HepG2 (cell line): ENCODE data around the gene MXD1. TPM values are rescaled to one million over a fixed set of nuclear protein-coding genes. Genes with fewer than 3 reads are reported as not detected.
A peak's percentile ranks its signal among the peaks of the same experiment; 100 is the strongest.

ENCODE experiments used
- ARNT ChIP-seq: fragments of 450-650 bp; IDR thresholded peaks from 2 replicates; pipeline ENCODE4 v1.6.1; 2017
- CERS6 ChIP-seq: sonication (generic); formaldehyde crosslinking; IDR thresholded peaks from 2 replicates; pipeline ENCODE4 v1.5.0; 2020; ENCODE audit warnings: missing genetic modification reagents
- DR1 ChIP-seq: sonication (generic); formaldehyde crosslinking; IDR thresholded peaks from 2 replicates; pipeline ENCODE4 v1.8.0; 2021; ENCODE audit warnings: mild to moderate bottlenecking, missing genetic modification reagents, inconsistent platforms
- HIC2 ChIP-seq: sonication (generic); formaldehyde crosslinking; IDR thresholded peaks from 2 replicates; pipeline ENCODE4 v1.9.0; 2022; ENCODE audit warnings: low read depth, missing genetic modification reagents
- MAFG ChIP-seq: sonication (generic); formaldehyde crosslinking; IDR thresholded peaks from 2 replicates; pipeline ENCODE4 v1.5.1; 2020; ENCODE audit warnings: mild to moderate bottlenecking, missing genetic modification reagents
- MED13 ChIP-seq: sonication (generic); formaldehyde crosslinking; IDR thresholded peaks from 2 replicates; pipeline ENCODE4 v1.5.0; 2020; ENCODE audit warnings: missing genetic modification reagents
- NFKB2 ChIP-seq: sonication (generic); formaldehyde crosslinking; IDR thresholded peaks from 2 replicates; pipeline ENCODE4 v1.4.0; 2020; ENCODE audit warnings: missing genetic modification reagents, borderline replicate concordance
- SETDB1 ChIP-seq: sonication (generic); formaldehyde crosslinking; IDR thresholded peaks from 2 replicates; pipeline ENCODE4 v1.5.1; 2020; ENCODE audit warnings: missing genetic modification reagents, mild to moderate bottlenecking, borderline replicate concordance
- SUZ12 ChIP-seq: fragments of 150-350 bp; IDR thresholded peaks from 2 replicates; pipeline ENCODE4 v1.6.1; 2014; ENCODE audit warnings: low read depth, low read length
- TEAD2 ChIP-seq: sonication (generic); formaldehyde crosslinking; IDR thresholded peaks from 2 replicates; pipeline ENCODE4 v1.9.0; 2021; ENCODE audit warnings: missing genetic modification reagents
- THAP8 ChIP-seq: sonication (generic); formaldehyde crosslinking; IDR thresholded peaks from 2 replicates; pipeline ENCODE4 v1.5.1; 2020; ENCODE audit warnings: missing genetic modification reagents, mild to moderate bottlenecking, borderline replicate concordance
- ZBED4 ChIP-seq: sonication (generic); formaldehyde crosslinking; IDR thresholded peaks from 2 replicates; pipeline ENCODE4 v1.4.0; 2020; ENCODE audit warnings: missing genetic modification reagents, borderline replicate concordance
- ZBTB20 ChIP-seq: sonication (generic); formaldehyde crosslinking; IDR thresholded peaks from 2 replicates; pipeline ENCODE4 v1.8.1; 2023; ENCODE audit warnings: missing genetic modification reagents, low read depth, mild to moderate bottlenecking, borderline replicate concordance
- ZEB1 ChIP-seq: IDR thresholded peaks from 2 replicates; pipeline ENCODE4 v1.6.1; 2012; ENCODE audit warnings: mild to moderate bottlenecking, low read depth, inconsistent platforms; ENCODE audit not compliant: insufficient replicate concordance
- ZFP1 ChIP-seq: IDR thresholded peaks from 2 replicates; pipeline ENCODE4 v1.6.1; 2016
- ZMAT5 ChIP-seq: sonication (generic); formaldehyde crosslinking; IDR thresholded peaks from 2 replicates; pipeline ENCODE4 v1.5.0; 2020; ENCODE audit warnings: mild to moderate bottlenecking, low read depth, missing genetic modification reagents, borderline replicate concordance
- ZNF414 ChIP-seq: sonication (generic); formaldehyde crosslinking; IDR thresholded peaks from 2 replicates; pipeline ENCODE4 v1.5.0; 2020; ENCODE audit warnings: missing genetic modification reagents
- ZNF784 ChIP-seq: sonication (generic); formaldehyde crosslinking; IDR thresholded peaks from 2 replicates; pipeline ENCODE4 v1.5.1; 2020; ENCODE audit warnings: missing genetic modification reagents, mild to moderate bottlenecking, borderline replicate concordance
- polyA plus RNA-seq, 8 experiments: library from polyadenylated mRNA; depleted of rRNA in 3 of 8; stranded (reverse) in 7 of 8; unstranded in 1 of 8; fragments of >200 nt; fragmentation: Illumina TruSeq in 4 of 8; extraction: Trizol in 4 of 8; gene quantifications; 2 replicates each; pipeline versions ENCODE4 v1.2.1 to v1.2.3, GENCODE V29; 2011 to 2016; ENCODE audit warnings: low read depth in 4 of 8, missing spikeins in 1 of 8, mixed read lengths in 1 of 8; ENCODE audit not compliant: insufficient read depth in 1 of 8
- total RNA-seq, 5 experiments: library from RNA; depleted of rRNA; stranded (reverse); fragments of >200 nt; fragmentation: Illumina TruSeq; extraction: Trizol; gene quantifications; 2 replicates each; pipeline ENCODE4 v1.2.3, GENCODE V29; 2016; ENCODE audit warnings: low read depth in 1 of 5

The MXD1 gene
- total and polyA plus RNA-seq, 2 of the 13 experiments (the other 11 are each of a cell fraction or from before 2014, with no cell fraction given): 6.4 to 14.9 TPM

- TF ChIP-seq SUZ12: no peak
- no peak for TF ChIP-seq SETDB1 (CRISPR knock-in tag)
- TF ChIP-seq MAFG (CRISPR knock-in tag): no peak
- no peak for TF ChIP-seq ZMAT5
- TF ChIP-seq ZBTB20 (CRISPR knock-in tag): no peak
- TF ChIP-seq HIC2 (CRISPR knock-in tag): no peak
- no peak for TF ChIP-seq ARNT
- TF ChIP-seq TEAD2 (CRISPR knock-in tag): no peak
- TF ChIP-seq ZEB1: no peak
- peak; percentile 95 for TF ChIP-seq DR1 (CRISPR knock-in tag)
- TF ChIP-seq ZNF414 (CRISPR knock-in tag): no peak
- peak; percentile 33; the same call in 1 of the 2 replicates for TF ChIP-seq THAP8 (CRISPR knock-in tag)
- TF ChIP-seq ZNF784 (CRISPR knock-in tag): no peak
- TF ChIP-seq NFKB2 (CRISPR knock-in tag): no peak; the same call in 1 of the 2 replicates
- TF ChIP-seq CERS6 (CRISPR knock-in tag): no peak
- no peak for TF ChIP-seq MED13 (CRISPR knock-in tag)
- no peak for TF ChIP-seq ZFP1 (CRISPR knock-in tag)
- no peak; the same call in 1 of the 2 replicates for TF ChIP-seq ZBED4 (CRISPR knock-in tag)
Measured at GRCh38 chr2:69914950-69915945, at the start of gene MXD1 (continued).
